GM19395 (cell line): ENCODE measurements around the gene URI1.
"Not testable (repeated sequence)": the region's sequence is repeated elsewhere in the genome, so short reads cannot be mapped to it uniquely, and the experiment has no call there.

Experiments
- ATAC-seq: cut with Tn5 transposase; IDR thresholded peaks from one replicate; pipeline ENCODE4 v1.9.1; 2021; ENCODE audit warnings: mild to moderate bottlenecking, moderate library complexity; ENCODE audit not compliant: unreplicated experiment

The URI1 gene, protein sequence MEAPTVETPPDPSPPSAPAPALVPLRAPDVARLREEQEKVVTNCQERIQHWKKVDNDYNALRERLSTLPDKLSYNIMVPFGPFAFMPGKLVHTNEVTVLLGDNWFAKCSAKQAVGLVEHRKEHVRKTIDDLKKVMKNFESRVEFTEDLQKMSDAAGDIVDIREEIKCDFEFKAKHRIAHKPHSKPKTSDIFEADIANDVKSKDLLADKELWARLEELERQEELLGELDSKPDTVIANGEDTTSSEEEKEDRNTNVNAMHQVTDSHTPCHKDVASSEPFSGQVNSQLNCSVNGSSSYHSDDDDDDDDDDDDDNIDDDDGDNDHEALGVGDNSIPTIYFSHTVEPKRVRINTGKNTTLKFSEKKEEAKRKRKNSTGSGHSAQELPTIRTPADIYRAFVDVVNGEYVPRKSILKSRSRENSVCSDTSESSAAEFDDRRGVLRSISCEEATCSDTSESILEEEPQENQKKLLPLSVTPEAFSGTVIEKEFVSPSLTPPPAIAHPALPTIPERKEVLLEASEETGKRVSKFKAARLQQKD

DNA sequence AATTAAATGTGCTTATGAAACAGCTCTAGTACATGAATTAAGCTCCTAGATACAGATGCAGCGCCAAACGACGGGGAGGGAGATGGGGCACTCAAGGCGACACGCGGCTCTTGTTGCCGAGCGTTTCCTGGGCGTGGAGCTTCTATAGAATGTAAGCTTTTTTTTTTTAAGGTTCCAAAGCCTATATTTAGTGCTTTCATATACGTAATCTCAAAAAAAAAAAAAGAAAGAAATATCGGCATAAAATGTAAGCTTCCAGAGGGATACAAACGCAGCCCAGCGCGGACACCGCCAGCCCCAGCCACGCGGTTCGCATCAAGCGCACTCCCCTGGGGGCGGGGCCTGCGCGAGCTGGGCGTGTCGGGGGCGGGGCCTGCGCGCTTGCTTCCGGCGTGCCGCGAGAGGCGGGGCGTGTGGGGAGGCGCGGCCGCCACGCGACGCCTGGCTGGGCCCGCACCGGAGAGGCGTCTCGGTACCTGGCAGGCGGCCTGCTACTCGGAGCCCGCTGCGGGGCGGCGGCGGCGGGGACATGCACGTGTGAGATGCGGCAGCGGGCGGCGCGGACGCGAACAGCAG, at the start of gene URI1:
TSS of gene URI1 (plus strand) at position 412 of the 576 bp plus-strand sequence. CDS start 309 bp downstream, outside the sequence.
- peak; percentile 80 for ATAC-seq

DNA sequence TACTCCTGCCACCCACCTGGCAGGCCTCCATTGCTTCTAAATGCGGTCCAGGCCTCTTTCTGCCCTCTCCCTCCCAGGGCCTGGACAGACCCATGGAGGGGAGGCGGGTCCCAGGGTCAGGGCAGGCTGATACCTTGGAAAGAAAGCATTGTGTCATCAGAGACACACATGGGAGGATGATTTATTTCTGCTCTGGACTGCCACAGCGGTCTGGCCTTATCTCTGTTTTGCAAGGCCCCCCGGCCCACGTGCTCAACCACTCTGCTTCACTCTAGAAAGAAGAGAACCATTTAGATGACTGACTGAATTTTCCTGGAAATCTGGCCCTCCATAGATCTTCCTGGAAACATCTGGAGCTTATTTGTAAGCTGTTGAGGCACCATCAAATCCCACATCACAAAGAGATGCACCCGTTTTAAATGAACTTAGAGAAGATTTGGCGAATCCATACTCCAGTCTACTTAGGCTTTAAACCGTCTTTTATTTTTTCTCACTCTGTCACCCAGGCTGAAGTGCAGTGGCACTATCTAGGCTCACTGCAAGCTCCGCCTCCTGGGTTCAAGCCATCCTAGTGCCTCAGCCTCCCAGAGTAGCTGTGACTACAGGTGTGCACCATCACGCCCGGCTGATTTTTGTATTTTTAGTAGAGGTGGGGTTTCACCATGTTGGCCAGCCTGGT, 48.3 kb upstream of the URI1 start:
- ATAC-seq, result no peak

DNA sequence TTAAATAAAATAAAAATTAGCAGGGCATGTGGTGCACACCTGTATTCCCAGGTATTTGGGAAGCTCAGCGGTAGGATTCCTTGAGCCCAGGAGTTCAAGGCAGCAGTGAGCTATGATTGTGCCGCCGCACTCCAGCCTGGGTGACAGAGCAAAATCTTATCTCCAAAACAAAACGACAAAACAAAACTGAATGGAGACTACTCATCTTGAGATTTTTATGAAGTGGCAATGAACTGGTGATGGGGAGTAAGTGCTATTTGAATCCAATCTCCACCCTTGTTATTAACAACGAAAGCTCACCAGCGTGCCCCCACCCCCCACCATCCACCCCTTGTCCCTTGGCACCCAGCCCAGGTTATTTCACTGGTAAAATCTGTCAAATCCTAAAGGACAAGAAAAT, 45.2 kb upstream of the URI1 start:
- ATAC-seq, result no peak

DNA sequence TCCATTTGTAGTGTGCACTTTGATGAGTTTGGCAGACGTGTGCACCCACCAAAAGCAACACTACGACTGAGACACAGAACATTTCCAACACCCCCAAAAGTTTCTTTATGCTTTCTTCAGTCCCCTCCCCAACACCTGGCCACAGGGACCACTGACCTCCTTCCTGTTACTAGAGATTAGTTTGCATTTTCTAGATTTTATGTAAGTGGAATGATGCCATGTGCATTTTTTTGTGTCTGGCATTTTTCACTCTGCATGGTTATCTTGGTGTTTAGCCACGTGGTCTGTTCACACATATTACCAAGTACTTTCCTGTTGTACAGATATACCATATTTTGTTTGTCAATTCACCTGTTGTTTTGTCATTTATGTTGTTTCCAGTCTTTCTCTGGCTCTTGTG, 44.6 kb upstream of the URI1 start:
- no peak for ATAC-seq

DNA sequence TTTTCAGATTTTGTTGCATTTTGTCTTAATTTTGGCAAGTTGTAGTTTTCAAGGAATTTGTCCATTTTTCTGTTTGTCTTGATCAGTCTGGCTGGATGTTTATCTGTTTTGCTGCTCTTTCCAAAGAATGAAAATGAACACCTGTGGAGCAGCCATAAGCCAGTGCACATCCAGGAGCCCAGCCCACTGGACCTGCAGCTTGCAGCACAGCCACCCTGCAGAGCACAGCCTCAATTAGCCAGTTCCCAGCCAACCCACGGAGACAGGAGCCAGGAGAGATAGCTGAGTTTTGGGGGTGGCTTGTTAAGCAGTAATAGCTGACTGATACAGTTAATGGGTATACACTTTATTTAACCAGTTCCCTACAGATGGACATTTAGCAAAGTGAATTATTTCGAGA, 38.0 kb upstream of the URI1 start:
- no peak for ATAC-seq

DNA sequence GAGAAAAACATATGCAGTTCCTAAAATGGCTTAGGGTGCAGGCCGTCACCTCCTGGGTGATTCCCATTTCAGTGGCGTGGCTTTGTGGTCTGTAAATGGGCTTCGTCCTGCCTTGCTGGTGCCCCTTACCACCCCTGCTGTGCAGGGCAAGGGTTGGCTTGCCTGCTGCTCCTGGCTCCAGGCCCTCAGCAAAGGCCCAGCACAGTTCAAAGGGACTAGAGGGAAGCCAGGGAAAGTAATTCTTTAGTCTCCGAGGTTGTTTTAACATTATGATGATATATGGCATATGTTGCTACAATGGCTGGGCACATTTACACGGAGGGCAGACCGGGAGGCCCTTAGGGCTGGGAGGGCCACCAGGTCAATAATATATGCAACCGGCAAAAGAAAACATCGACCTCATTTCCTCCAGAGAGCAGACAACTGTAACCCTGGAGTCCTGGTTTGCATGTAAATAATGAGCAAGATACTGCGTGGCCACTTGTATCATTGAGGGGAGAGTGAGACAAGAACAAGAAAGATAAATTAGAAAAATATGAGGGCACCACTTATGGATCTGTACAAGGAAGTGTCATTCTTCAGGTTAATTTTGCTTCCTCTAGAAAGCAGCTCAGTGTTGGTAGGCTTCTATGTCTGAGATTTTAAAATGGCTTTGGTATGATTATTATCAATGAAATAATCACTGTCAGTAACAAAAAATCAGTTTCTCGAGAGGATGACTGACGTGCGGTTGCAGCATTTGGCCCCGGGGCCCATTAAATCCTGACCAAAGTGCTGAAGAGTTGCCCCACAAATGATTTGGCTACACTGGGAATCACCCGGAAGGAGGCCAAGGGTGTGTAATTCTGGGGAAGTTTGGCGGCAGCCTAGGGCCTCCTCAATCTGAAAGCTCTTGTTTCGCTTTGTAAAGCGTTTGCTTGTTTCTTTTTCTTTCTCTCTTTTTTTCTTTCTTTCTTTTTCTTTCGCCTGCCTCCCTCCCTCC, 32.8 kb upstream of the URI1 start:
- no peak for ATAC-seq

DNA sequence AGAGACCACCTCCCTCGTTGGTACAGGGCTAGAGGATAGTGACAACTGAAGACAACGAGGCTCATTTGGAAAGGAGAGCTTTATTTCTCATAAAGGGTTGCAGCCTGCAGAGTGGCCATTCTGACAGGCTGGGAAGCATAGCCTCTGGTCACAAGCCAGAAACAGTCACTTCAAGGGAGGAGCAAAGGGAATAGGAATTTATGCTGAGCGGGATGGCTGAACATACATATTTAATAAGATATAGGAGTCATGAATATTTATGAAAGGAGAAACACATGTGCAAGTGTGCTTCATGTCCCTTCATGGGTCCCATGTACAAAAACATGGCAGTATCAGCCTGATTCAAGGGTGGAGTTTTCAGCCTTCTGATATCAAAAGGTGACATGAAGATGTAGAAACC, 27.1 kb upstream of the URI1 start:
- no peak for ATAC-seq

DNA sequence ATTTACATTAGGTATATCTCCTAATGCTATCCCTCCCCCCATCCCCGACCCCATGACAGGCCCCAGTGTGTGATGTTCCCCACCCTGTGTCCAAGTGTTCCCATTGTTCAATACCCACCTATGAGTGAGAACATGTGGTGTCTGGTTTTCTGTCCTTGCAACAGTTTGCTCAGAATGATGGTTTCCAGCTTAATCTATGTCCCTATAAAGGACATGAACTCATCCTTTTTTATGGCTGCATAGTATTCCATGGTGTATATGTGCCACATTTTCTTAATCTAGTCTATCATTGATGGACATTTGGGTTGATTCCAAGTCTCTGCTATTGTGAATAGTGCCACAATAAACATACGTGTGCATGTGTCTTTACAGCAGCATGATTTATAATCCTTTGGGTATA, 26.2 kb upstream of the URI1 start:
- ATAC-seq, result not testable (repeated sequence)

DNA sequence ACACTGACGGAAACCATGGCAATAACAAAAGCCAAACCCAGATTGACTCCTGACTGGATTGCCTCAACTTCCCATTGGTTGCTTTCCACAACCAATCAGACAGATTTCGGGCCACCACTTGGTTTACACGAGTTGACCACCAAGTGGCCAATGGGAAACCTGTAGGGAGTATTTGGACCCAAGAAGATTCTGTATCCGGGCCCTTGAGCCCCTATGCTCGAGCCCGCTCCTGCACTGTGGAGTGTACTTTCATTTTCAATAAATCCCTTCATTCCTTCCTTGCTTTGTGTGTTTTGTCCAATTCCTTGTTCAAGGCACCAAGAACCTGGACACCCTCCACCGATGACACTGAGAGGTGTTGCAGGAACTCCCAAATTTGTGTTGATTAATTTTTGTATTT, 24.1 kb upstream of the URI1 start:
- no peak for ATAC-seq

DNA sequence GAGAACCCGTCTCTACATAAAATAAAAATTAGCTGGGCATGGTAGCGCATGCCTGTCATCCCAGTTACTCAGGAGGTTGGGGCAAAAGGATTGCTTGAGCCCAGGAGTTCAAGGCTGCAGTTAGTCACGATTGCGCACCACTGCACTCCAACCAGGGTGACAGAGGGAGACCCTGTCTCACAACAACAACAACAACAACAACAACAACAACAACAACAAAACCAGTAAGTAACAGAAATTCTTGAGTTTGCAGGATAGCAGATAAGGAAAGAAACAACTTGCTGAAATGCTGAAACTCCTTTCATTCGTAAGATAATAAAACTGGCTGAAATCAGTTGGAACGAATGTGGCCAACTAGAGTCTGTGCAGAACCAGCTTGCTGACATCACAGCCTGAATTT, 23.1 kb upstream of the URI1 start:
- ATAC-seq, result no peak

DNA sequence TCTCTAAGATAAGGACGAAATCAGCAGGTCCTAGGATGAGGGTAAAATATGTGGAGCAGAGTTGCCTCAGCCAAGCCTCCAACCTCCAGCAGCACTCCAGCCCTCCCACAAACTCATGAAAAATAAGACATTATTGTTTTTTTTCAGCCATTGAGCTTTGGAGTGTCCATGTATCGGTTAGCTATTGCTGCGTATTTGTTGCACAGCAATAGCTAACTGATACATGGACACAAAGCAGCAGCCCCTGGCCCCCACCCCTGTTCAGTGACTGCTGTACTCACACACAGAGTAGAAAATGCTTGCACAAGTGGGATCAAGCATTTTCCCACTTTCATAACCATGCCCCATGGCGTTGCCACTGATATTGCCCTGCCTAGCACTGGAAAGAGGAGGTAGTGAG, 19.1 kb upstream of the URI1 start:
- ATAC-seq, result no peak

DNA sequence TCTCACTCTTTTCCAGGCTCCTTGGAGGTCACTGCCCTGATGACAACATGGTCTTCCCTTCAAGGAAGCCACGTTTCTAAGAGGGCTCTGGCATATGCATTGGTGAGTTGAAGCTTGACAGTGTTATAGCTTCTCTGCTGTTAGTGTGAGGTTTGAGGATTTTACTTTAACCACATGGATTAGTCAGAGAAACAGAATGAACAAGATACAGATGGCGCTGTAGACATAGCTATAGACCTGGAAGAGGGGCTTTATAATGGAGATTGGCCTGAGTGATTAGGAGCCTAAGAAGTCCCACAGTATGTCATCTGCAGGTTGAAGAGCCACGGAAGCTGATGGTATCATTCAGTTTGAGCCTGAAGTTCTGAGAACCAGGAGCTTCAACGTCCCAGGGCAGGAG, 18.4 kb upstream of the URI1 start:
- ATAC-seq, result no peak

DNA sequence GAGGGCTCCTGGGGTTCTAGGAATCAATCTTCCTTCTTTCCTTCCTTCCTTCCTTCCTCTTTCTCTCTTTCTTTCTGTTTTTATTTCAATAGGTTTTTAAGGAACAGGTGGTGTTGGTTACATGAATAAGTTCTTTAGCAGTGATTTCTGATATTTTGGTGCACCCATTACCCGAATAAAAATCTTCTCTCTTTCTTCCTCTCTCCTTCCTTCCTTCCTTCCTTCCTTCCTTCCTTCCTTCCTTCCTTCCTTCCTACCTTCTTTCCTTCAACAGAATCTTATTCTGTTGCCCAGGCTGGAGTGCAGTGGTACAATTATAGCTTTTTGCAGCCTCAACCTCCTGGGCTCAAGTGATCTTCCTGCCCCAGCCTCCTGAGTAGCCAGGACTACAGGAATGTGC, 16.0 kb upstream of the URI1 start:
- no peak for ATAC-seq

DNA sequence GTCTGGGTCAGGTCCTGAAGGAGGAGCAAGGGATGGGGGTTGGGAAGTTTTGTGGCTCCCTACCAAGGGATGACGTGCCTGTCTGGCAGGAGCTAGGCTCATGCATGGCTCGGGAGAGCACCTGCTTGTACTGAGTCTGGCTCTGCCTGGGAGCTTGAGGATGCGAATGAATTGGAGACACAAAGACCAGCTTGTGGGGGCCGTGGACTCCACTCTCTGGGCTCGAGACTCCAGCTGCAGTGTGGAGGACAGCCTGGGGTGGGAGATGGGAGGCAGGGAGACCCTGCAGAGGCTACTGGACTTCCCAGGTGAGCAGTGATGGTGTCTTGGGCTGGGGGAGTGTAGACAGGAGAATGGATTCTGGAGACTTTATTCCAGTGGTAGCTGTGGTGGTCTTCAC, 15.2 kb upstream of the URI1 start:
- no peak for ATAC-seq

DNA sequence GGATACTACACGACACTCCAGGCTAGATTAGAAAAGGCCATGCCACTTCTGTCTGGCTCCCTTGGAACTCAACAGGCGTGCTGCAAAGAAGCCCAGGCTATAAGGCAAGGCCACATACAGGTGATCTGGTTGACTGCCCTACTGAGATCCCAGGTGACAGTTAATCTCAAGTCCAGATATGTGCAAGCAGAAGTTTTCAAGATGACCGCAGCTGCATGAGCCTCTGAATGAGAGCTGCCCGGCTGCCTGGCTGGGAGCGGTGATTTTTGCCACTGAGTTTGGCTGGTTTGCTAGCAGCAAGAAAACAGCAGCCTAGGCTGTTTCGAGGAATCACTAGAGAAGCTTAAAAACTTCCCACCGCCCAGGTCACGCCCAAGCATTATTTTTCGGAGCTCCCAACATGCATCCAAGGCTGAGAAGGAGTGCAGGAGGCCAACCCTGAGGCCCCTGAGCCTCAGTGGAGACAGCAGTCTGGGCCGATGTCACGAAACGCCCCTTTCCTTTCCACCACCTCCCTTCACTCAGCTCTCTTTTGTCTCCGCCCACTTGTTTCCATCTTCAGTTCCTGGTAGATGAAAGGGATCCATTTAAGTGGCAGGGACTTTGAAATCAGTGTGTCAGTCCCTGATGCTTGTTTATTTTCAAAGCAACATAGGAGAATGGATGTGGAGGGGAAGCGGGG, 14.0 kb upstream of the URI1 start:
- peak; percentile 45 for ATAC-seq

DNA sequence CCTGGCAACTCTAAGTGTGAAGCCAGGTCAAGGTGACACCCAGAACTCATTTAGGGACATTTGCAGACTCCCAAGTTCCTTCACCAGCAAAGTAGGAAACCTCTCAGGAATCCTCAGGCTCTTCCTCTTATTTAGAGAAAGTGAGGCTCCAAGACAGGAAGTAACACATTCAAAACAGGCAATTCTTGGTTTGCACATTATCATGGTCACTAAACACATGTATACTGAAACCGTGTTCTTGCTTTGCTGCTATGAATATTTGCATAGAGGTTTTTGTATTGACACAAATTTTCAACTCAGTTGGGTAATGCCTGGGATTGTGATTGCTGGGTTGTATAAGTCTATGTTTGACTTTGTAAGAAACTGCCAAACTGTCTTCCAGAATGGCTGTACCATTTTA, 13.2 kb upstream of the URI1 start:
- peak; percentile 86 for ATAC-seq

DNA sequence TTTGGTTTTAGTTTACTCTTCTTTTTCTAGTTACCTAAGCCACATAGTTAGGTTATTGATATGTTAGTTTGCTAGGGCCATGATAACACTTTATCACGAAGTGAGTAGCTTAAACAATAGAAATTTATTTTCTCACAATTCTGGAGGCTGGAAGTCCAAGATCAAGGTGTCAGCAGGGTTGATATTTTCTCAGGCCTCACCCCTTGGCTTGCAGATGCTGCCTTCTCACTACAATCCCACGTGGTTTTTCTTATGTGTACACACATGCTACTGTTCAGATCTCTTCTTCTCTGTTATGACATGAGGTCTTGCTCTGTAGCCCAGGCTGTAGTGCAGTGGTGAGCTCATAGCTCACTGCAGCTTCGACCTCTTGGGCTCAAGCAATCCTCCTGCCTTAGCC, 7.8 kb upstream of the URI1 start:
- ATAC-seq, result no peak

DNA sequence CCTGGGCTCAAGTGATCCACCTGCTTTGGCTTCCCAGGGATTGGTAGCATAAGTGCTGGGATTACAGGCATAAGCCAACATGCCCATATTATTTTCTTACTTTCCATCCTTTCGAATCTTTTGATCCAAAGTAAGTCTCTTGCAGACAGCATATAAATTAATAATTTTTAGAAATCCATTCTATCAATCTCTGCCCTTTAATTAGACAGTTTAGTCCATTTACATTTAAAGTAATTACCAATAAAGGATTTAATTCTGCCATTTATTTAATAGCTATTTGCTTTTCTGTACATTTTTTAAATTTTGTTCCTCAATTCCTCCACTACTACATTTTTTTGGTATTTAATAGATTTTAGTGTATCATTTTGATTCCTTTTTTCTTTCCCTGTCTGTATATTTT, 7.3 kb upstream of the URI1 start:
- ATAC-seq, result no peak

DNA sequence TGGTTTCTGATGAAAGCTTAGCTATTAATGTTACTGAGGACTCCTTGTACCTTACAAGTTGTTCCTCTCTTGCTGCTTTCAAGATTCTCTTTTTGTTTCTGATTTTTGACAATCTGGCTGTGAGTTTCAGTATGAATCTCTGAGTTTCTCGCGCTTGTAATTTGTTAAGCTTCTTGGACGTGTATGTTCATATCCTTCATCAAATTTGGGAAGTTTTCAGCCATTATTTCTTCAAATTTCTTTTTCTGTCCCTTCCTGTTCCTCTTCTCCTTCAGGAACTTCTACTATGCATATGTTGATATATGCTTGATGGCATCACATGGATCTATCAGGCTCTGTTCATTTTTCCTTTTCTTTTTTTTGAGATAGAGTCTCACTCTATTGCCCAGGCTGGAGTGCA, 5.6 kb upstream of the URI1 start:
- no peak for ATAC-seq

DNA sequence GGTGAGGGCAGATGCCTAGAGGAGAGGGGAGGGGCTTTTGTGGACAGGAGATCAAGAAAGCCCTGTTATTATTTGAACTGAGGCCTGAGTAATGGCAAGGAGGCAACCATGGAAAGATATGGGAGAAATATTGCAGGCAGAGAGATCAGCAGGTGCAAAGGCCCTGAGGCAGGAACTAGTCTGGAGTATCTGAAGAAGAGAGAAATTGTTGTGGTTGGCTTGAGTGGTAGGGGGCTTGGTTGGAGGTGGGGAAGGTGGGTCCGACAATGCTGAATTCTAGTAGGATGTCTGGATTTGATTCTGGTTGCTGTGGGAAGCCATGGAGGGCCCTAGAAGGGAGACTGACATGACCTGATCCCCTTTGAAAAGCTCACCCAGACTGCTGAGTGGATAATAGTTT, 2.4 kb upstream of the URI1 start:
- ATAC-seq, result no peak
